GM18519 (cell line): ENCODE data around the gene SYNE2.
A peak's percentile ranks its signal among the peaks of the same experiment; 100 is the strongest.

ENCODE experiments used
- ATAC-seq: cut with Tn5 transposase; IDR thresholded peaks from one replicate; pipeline ENCODE4 v1.9.1; 2021; ENCODE audit warnings: mild to moderate bottlenecking, moderate library complexity; ENCODE audit not compliant: unreplicated experiment, low FRiP score

Gene SYNE2

DNA sequence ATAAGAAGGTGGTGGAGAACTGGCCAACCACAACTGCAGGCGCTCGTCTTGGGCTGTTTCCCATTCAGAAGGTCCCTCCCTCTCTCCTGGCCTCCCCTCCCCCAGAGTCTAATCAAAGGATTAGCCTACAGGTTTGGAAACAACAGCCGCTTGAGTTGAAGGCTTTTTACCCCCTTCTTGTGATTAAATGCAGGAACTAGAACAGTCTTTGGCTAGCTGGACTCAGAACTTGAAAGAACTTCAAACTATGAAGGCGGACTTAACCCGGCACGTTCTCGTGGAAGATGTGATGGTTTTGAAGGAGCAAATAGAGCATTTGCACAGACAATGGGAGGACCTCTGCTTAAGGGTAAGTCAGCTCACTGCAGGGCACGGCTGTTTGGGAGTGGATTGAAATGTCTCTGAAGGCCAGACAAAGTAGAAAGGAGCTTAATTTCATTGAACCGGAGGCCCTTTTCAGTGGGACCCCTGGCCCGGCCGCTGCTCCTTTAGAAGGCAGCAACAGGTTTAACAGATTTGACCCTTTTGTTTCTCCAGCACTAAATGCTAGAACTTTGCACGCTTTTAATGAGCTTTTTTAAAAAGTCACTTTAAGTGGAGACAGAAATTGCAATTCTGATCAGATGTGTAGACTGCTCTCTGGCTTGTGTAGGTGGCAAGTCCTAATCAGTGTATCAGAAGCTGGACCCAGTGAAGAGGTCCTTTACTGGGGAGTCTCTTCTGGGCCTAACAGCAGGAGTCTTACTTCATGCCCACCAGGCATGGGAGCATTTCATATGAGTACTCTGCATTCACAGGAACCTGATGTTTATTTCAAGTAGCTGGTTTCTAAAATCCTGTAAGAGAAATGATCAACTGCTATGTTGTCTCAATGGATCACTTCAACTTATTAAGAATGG is 333.7 kb downstream of the SYNE2 start:
- ATAC-seq: no peak

DNA sequence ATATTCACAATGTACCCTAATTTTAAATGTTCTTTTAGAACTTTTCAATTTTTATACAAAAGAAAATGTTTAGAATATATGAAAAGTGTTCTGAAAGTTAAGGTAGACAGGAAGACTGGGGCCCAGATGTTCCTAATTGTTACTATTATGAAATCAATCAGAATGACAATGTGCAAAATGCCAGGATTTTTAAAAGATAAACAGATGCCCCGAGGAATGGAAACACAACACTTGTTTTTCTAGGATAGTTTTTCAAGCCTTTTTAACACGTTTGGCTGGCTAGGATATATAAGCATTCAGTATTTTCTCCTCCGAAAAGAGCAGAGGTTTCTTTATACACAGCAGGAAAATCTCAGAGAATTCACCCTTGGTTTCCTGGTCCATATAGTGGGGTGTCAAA is 334.5 kb downstream of the SYNE2 start:
- ATAC-seq: no peak

DNA sequence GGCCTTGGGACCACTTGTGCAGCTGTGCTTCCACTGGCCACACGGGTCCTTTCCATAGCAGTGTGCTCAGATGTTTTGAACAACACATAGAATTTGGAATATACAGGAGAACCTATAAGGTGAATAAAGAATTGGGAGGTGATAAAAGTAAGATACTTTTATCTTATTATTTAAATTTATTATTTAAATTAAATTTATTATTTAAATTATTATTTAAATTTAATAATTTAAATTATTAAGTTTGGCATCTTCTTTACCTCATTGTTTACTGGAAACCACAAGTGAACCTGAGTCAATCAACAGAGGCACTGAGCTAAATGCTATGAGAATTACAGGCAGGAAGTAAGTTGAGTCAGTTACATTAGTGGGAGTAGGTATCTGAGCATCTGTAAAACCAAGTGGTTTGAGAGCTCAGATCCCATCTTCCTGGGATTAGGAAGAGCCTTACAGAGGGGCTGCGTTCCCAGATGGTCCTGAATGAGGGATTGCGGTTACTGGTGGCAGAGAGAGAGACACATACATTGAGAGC is 338.2 kb downstream of the SYNE2 start:
- ATAC-seq: no peak

DNA sequence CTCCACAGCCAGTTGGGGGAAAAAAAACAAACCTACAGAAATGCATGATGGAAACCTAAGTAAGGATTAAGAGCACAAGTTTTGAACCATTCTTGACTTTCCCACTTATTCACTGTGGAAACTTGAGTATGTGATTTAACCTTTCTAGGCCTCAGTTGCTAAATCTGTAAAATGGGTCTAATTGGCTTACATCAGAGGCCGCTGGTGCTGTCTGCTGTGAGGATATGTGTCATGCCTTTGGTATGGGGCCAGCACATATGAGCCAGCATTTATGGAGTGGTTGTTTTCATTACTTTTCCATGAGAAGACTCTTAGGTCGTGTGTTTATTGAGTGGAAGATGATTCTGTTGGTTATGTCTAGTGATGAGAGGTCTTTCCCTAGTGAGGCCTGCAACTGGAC is 339.0 kb downstream of the SYNE2 start:
- ATAC-seq: no peak

DNA sequence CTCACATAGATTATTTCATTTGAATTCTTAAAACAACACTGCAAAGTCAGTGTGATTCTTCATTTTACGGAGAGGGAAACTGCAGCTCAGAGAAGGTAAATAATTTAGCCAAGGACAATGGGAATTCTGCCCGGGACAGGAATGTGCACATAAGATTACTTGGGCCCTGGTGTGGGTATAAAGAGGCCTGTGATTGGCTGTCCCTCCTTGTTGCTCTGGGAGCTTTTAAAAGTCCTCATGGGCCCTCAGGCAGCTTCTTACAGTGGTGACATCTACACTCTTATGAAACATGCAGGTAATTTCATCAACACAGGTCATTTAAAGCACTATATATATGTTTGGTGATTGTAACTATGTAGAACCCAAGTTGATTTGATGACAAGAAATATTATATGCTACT is 341.0 kb downstream of the SYNE2 start:
- ATAC-seq: no peak

DNA sequence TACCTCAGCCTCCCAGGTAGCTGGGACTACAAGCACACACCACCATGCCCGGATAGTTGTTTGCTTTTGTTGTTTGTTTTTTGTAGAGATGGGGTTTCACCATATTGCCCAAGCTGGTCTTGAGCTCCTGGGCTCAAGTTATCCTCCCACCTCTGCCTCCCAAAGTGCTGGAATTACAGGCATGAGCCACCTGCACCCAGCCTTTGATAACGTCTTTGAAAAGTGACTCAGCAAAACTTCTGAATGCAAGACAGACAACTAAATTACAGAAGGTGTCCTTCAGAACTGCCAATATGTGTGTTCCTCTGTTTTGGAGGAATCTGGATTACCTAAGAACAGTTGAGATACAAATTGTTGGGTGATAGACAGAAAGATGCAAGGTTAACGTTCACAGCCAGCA is 341.6 kb downstream of the SYNE2 start:
- no peak for ATAC-seq

- peak; percentile 49 for ATAC-seq
These were observed 342.4 kb downstream of the SYNE2 start for GRCh38 chr14:64195199-64195598.

DNA sequence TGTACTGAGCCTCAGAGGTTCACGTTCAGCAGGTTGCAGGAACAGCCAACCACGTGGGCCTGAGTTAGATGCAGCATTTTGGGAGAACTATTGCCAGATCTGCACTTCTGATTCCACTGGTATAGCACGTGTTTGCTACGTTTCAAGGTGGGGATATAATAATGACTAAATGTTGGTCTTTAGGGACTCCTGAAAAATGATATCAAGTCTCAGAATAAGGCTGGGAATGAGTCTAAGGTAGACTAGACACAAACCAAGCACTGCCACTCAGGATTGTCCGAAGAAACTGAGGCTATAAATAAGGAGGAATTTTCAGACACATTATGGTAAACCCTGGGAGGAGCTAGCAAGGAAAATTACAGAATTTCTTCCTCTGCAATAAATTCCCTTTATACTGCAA is 343.3 kb downstream of the SYNE2 start:
- ATAC-seq: no peak

DNA sequence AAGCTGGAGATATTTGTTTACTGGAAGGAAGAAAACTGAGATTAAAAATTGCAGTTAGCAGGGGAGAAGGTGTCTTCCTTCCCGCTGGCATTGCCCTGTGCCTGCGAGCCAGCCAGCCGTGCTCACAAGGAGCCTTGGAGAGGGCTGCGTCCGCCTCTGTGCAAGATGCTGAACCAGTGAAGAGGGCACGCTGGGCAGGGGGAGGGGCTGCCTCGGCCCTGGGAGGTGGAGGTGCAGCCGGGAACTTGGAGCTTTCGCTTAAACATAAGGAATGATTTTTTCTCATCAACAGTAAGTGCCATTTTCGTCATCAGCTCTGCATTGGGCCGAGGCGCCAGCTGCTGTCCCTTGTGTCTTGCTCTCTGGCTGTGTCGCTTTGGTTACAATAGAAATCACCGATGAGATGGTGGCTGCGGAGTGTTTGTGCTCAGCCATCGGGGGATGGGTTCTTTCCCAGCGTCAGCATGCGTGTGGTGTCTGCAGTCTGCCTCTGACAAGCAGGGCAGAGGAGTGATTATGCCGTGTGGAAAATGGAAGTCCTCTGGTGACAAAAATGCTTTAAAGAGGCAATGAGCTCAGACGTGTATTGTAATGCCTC is 344.1 kb downstream of the SYNE2 start:
- ATAC-seq: no peak

DNA sequence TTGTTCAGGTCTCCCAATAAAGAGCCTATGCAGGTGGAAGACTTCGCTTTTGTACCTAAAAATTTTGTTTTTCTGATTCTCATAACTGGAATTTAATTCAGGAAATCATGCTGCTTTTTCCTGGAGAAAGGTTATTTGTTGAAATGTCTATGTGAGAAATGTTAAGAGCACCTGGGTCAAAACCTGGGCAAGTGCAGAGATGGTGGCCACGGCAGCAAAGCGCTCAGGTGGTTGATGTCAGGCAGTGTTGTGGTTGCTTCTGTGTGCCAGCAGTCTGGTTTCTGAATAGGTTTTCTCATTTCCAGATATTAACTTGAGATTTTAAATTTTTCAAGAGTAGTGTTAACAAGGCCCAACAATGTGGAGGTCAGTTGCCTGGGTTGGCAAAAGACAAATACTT is 345.2 kb downstream of the SYNE2 start:
- ATAC-seq: no peak

DNA sequence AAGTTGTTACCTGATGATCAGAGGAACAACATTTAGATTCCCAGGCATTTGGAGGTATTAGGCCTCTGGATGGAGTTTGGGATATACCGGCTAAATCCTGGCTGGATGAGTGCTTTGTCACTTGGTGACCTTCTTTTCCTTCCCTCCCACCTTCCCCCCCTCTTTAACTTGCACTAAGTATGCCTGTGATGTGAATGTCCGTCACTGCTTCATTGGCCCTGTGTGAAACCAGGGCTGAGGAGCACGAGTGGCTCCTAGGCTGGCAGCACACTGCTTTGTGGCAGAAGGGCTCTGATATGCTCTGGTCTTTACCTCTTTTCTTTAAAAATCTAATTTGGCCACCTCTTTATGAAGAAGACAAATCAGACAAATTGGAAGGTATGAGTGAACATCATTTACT is 345.7 kb downstream of the SYNE2 start:
- no peak for ATAC-seq

DNA sequence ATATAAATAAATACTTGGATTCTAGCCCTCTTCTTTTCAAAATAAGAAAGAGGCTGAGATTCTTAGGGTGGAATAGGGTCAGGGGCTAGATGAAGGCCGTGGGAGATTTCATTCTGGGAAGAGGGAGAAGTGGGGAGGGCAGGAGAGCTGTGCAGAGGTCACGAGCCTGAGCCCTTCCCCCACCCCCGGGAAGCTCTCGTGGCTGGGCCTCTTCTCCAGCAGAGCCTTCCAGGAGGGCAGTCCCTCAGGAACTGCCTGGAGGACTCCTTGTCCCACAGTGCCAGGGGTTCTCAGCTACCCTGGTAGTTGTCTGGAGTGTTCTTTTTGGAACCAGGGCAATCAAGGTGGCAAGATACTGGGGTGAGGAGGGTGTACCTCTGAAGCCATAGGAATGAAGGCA is 347.4 kb downstream of the SYNE2 start:
- no peak for ATAC-seq

DNA sequence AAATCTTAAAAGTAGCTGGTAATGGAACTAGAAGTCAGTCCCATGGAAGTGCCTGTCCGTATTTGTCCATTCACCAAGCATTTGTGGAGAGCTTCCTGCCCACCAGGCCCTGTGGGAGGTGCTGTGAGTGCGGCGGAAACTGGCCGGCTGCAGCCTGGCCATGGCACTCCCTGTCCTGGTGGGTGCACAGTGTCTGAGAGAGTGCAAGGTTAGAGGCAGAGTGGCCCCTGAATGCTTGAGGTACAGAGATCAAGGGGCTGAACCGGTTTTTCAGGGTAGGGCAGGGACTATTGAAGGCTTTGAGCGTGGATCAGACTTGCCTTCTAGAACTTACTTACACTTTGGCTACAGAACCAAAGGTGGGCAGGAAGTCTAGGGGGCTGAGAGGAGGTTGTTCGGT is 348.5 kb downstream of the SYNE2 start:
- ATAC-seq: no peak

- ATAC-seq: no peak
These were observed 349.2 kb downstream of the SYNE2 start for GRCh38 chr14:64201921-64202545.

DNA sequence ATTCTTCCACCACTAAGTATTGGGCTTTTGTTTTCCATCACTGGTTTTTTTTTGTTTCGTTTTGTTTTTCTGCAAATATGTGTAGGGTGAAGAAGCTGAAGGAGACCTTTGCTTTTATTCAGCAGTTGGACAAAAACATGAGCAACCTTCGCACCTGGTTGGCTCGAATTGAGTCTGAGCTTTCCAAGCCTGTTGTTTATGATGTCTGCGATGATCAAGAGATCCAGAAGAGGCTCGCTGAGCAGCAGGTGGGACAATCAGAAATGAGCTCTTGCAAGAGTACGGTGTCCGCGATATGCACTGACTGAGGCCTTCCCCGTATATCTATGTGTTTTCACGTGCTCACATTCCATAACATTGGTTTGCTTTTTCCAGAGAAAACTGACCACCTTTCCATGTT is 349.9 kb downstream of the SYNE2 start:
- ATAC-seq: no peak

GRCh38 chr14:64203366-64204006 is 350.7 kb downstream of the SYNE2 start:
- ATAC-seq: no peak

DNA sequence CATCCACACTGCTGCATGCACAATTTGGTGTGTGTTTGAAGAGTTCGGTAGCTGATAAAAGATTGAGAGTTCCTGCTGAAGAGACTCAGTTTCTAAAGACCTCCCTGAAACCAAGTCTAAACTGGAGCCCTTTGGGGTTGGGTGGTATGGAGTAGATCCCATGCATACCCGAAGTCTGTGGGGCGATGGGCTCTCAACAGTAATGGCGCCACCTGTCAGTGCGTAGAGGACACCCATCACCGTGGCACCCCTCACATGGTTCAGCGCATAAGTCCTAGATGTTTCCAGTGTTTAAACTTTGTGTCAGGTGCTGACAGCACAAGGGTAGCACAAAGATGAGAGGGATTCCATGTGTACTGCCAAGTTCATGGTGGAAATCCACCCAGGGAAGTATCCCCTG is 355.5 kb downstream of the SYNE2 start:
- no peak for ATAC-seq

DNA sequence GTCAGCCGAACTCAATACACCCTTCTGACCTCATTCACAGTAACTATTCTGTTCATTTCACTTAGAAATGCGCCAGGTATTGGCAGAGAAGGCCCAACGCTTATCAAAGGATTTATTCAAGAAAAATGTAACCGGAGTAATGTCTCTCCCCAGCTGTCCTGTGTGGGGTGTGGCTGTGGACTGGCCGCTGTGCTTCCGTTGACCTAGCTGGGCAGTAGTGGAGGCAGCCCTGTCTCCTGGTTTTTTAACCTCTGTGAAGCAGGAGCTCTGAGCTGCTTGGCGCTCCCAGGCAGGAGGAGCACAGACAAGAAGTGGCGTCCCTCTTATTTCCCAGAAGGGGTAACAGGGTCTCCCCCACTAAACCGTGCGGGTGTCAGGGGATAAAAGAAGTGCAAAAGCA is 356.2 kb downstream of the SYNE2 start:
- no peak for ATAC-seq

DNA sequence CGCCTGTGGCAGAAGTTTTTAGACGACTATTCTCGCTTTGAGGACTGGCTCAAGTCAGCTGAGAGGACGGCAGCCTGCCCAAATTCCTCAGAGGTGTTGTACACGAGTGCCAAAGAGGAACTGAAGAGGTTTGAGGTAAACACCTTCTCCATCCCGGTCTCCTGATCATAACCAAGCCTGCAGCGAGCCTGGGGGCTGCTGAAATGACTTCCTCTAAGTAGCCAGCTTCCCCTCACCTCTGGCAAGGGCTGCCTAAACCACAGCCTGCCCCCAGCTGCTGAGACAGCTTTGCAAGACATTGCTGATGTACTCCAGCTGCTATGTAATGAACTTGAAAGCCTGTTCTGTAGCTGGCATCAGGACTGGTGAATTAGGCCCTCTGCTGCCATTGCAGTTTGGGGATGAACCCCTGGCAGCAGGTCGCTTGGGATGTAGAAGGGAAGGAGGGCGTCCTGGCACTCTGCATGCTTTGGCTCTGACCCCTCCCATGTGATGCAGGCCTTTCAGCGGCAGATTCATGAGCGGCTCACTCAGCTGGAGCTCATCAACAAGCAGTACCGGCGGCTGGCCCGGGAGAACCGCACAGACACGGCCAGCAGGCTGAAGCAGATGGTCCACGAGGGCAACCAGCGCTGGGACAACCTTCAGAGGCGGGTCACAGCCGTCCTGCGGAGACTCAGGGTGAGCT is 356.8 kb downstream of the SYNE2 start:
- ATAC-seq: no peak

DNA sequence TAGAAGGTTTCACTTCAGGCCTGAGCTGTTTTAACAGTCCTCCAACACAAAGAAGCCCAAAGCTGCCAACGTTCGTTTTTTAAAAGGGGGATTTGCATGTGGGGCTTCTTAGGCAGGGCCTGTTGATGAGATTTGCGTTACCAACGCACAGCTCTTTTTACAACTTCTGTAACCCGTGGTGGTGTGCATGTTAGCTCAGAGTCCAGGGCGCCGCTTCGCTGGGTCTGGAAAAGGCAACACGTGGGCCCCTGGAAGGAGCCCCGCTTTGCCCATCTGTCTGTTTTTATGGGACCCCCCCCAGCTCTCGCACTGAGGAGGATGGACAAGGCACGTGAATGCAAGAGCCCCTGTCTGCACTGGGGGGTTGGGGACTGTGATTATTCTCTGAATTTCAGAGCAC is 357.4 kb downstream of the SYNE2 start:
- no peak for ATAC-seq
